ENCODE results near the gene DHRS7B. TPM values are rescaled to one million over a fixed set of nuclear protein-coding genes. Genes with fewer than 3 reads are reported as not detected.

The DHRS7B gene, protein sequence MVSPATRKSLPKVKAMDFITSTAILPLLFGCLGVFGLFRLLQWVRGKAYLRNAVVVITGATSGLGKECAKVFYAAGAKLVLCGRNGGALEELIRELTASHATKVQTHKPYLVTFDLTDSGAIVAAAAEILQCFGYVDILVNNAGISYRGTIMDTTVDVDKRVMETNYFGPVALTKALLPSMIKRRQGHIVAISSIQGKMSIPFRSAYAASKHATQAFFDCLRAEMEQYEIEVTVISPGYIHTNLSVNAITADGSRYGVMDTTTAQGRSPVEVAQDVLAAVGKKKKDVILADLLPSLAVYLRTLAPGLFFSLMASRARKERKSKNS
- 14.6 and 21.7 TPM in 2 replicates for total RNA-seq

DNA sequence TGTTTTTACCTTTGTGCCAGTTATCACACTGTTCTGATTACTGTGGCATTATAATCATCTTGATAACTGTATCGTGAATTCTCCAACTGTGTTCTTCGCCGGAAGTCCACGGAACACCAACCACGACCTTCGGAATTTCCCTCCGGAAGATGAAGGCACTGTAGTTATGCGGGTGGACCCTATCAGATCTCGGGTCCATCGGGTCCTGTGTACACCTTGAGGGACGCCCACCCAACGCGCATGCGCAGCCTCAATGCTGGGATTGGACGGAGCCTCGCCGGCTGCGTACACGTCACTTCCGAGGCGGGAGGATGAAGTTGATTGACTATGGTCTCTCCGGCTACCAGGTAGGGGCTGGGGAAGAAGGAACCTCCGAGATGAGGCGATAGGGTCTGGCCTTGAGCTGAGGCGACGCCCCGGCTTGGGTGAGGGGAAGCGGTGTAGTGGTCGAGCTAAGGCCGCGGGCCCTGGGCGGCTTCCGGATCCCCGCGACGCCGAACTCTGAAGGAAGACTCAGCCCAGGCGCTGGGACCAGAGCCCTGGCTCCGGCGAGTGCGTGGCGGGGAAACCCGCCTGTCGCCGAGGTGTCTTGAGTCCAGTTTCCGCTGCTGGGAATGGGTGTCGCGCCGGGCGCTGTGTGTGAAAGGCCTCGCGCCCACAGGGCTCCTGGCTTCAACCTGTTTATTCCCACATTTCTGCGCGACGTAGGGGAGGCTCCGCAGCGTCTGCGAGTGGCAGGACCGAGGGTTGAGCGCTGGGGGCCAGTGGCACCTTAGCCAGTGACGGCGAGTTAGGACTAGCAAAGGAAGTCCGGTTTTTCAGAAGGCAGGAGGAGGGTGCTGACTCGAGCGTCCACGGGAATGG lies at the start of gene DHRS7B:
DHRS7B (plus strand) TSS at position 320 of the 864 bp plus-strand sequence; CDS start at position 328, 8 bp downstream.

DNA sequence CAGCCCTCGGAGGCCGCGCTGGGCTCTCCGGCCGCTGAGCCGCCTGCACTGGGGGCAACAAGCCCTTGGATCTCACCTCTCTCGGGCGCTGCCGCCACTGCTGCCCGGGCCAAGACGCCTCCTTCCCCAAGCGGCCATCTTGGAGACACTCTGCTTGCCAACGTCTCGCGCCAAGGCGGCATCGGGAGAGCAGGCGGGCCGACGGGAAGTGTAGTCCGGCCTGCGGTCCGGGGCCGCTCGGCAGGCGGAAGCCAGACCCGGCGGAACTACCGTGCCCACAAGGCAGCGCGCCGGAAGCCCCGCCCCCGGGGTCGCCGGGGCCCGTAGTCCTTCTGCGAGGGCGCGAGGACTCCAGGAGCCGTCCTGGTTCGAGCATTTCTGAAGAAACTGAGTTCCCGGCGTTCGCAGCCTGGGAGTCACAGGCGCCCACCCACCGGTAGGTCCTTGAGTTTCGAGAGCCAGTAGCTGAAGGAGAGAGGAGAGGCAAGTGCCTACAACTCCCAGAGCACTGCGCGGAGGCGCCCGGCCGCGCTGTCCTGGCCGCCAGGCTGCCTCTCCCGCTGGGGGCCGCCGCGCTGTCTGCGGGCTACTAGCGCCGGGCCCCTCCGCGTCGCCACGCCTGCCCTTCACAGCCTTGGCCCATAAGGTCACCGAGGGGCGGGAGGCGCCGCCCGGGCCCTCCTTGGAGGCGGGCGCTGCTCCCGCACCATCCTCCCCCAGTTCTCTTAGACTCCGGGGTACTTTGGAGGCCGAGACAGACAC lies 87.4 kb downstream of the DHRS7B start, which contains the start of gene TMEM11:
TMEM11 (minus strand) TSS at position 147 of the 762 bp plus-strand sequence; CDS start at position 138, 9 bp downstream.

Other genes starting within 250 kb of the DHRS7B start
- 189 and 245 TPM in 2 replicates for gene USP22, start 84.0 kb upstream of the DHRS7B start, total RNA-seq
- 13.1 and 19.4 TPM in 2 replicates for gene TMEM11, start 87.2 kb downstream of the DHRS7B start, total RNA-seq
- 1.8 and 3.4 TPM in 2 replicates for gene NATD1, start 126.4 kb downstream of the DHRS7B start, total RNA-seq
- gene MAP2K3, start 157.7 kb downstream of the DHRS7B start, total RNA-seq: 8.8 and 13.4 TPM in 2 replicates
- 2.3 and 6.4 TPM in 2 replicates for gene KCNJ12, start 249.4 kb downstream of the DHRS7B start, total RNA-seq

All from smooth muscle cell of bladder (primary cell).